ENCODE data around the gene PDE4C.
A peak's percentile ranks its signal among the peaks of the same experiment; 100 is the strongest.
"Not testable (repeated sequence)": the region's sequence is repeated elsewhere in the genome, so short reads cannot be mapped to it uniquely, and the experiment has no call there.

Gene PDE4C

GRCh38 chr19:18220632-18221275 lies 5.5 kb downstream of the PDE4C start:
- no peak for DNase-seq

- no peak for DNase-seq
Measured at GRCh38 chr19:18219911-18220631, 6.2 kb downstream of the PDE4C start.

GRCh38 chr19:18218600-18218999 lies 7.6 kb downstream of the PDE4C start:
- no peak for DNase-seq

GRCh38 chr19:18218159-18218558 lies 8.1 kb downstream of the PDE4C start:
- no peak for DNase-seq

- DNase-seq, result no peak
Measured at GRCh38 chr19:18216789-18217188, 9.4 kb downstream of the PDE4C start.

- DNase-seq, result no peak
Measured at GRCh38 chr19:18214779-18215433, 11.3 kb downstream of the PDE4C start.

GRCh38 chr19:18211683-18212082 lies 14.6 kb downstream of the PDE4C start:
- DNase-seq, result no peak

- not testable (repeated sequence) for DNase-seq
Measured at GRCh38 chr19:18209912-18210311, 16.3 kb downstream of the PDE4C start.

GRCh38 chr19:18208098-18208951 lies 17.9 kb downstream of the PDE4C start:
- peak in 1 of 2 experiments; percentile 30 for DNase-seq

- DNase-seq, result no peak
Measured at GRCh38 chr19:18206018-18206417, 20.2 kb downstream of the PDE4C start.

- peak in 1 of 2 experiments; percentile 28 for DNase-seq
Measured at GRCh38 chr19:18205200-18205892, 20.9 kb downstream of the PDE4C start.

GRCh38 chr19:18204394-18205199 lies 21.6 kb downstream of the PDE4C start:
- peak; percentile 61 to 79 for DNase-seq

GRCh38 chr19:18203863-18204393 lies 22.3 kb downstream of the PDE4C start, which contains the start of gene RAB3A:
RAB3A (minus strand) TSS chr19:18204042; CDS start chr19:18202740, 1,302 bp downstream.
- peak; percentile 97 to 98 for DNase-seq

- no peak for DNase-seq
Measured at GRCh38 chr19:18203408-18203862, 22.8 kb downstream of the PDE4C start.

- no peak for DNase-seq
Measured at GRCh38 chr19:18202778-18203407, 23.3 kb downstream of the PDE4C start.

GRCh38 chr19:18202397-18202777 lies 23.9 kb downstream of the PDE4C start:
- DNase-seq, result no peak

GRCh38 chr19:18198374-18198773 lies 27.9 kb downstream of the PDE4C start:
- no peak for DNase-seq

GRCh38 chr19:18197941-18198340 lies 28.3 kb downstream of the PDE4C start:
- no peak for DNase-seq

- DNase-seq, result no peak
Measured at GRCh38 chr19:18197306-18197705, 28.9 kb downstream of the PDE4C start.

- no peak for DNase-seq
Measured at GRCh38 chr19:18196511-18196845, 29.8 kb downstream of the PDE4C start.
